OCI-LY1 (cell line): ENCODE results near the gene PTPN22.

Source experiments
- EZH2 ChIP-seq: fragments of 200-600 bp; sonication (generic), shearing (Covaris generic); IDR thresholded peaks from 2 replicates; pipeline ENCODE4 v1.8.0; 2017; ENCODE audit warnings: borderline replicate concordance, mixed run types, mild to moderate bottlenecking, antibody characterized with exemption, low read length, moderate library complexity, mixed read lengths
- TF ChIP-seq, protein P1 (sequence below): fragments of 200-600 bp; sonication (generic), shearing (Covaris generic); IDR thresholded peaks from 2 replicates; pipeline ENCODE4 v1.5.1; 2017; ENCODE audit warnings: mild to moderate bottlenecking, antibody characterized with exemption, low read length, moderate library complexity, mixed read lengths

DNA sequence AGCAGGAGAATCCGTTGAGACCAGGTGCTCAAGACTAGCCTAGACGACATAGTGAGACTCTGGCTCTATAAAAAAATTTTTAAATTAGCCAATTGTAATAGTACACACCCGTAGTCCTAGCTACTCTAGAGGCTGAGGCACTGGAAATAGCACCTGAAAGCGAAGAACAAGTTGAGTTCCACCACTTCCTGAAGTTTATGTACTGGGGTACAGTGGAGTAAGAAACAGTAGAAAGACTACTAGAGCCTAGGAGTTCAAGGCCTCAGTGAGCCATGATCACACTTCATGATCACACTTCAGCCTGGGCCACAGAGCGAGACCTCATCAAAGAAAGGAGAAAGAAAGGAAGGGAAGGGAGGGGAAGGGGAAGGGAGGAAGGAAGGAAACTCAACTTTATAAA, 79.0 kb downstream of the PTPN22 start:
- TF ChIP-seq, protein P1, sequence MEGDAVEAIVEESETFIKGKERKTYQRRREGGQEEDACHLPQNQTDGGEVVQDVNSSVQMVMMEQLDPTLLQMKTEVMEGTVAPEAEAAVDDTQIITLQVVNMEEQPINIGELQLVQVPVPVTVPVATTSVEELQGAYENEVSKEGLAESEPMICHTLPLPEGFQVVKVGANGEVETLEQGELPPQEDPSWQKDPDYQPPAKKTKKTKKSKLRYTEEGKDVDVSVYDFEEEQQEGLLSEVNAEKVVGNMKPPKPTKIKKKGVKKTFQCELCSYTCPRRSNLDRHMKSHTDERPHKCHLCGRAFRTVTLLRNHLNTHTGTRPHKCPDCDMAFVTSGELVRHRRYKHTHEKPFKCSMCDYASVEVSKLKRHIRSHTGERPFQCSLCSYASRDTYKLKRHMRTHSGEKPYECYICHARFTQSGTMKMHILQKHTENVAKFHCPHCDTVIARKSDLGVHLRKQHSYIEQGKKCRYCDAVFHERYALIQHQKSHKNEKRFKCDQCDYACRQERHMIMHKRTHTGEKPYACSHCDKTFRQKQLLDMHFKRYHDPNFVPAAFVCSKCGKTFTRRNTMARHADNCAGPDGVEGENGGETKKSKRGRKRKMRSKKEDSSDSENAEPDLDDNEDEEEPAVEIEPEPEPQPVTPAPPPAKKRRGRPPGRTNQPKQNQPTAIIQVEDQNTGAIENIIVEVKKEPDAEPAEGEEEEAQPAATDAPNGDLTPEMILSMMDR: no peak
- TF ChIP-seq EZH2: no peak
